HG03354 (cell line): Measurements from ENCODE around the gene COMTD1.

ENCODE experiments used
- ATAC-seq: cut with Tn5 transposase; IDR thresholded peaks from one replicate; pipeline ENCODE4 v1.9.1; 2021; ENCODE audit warnings: mild to moderate bottlenecking; ENCODE audit not compliant: unreplicated experiment, poor library complexity, severe bottlenecking

Gene COMTD1

GRCh38 chr10:75235375-75236177 lies at the start of gene COMTD1:
TSS of gene COMTD1 (minus strand) at chr10:75235957. CDS start at chr10:75235928, 29 bp downstream.
- peak; percentile 78 for ATAC-seq

- no peak for ATAC-seq
These were observed 48.1 kb upstream of the COMTD1 start for GRCh38 chr10:75283671-75284470.

- ATAC-seq = no peak
These were observed 47.4 kb upstream of the COMTD1 start for GRCh38 chr10:75283078-75283670.

GRCh38 chr10:75281974-75282373 lies 46.2 kb upstream of the COMTD1 start:
- no peak for ATAC-seq

GRCh38 chr10:75280236-75280635 lies 44.5 kb upstream of the COMTD1 start:
- ATAC-seq = no peak

- no peak for ATAC-seq
These were observed 40.5 kb upstream of the COMTD1 start for GRCh38 chr10:75276069-75276872.

GRCh38 chr10:75272896-75273295 lies 37.1 kb upstream of the COMTD1 start:
- no peak for ATAC-seq

- no peak for ATAC-seq
These were observed 36.3 kb upstream of the COMTD1 start for GRCh38 chr10:75272094-75272493.

GRCh38 chr10:75269605-75270004 lies 33.8 kb upstream of the COMTD1 start:
- no peak for ATAC-seq

- ATAC-seq = no peak
These were observed 31.2 kb upstream of the COMTD1 start for GRCh38 chr10:75266945-75267344.

- no peak for ATAC-seq
These were observed 30.1 kb upstream of the COMTD1 start for GRCh38 chr10:75265856-75266255.

GRCh38 chr10:75263806-75264205 lies 28.0 kb upstream of the COMTD1 start:
- ATAC-seq = no peak

GRCh38 chr10:75261813-75262705 lies 26.3 kb upstream of the COMTD1 start:
- ATAC-seq = no peak

GRCh38 chr10:75260990-75261389 lies 25.2 kb upstream of the COMTD1 start:
- ATAC-seq = no peak

- ATAC-seq = no peak
These were observed 19.0 kb upstream of the COMTD1 start for GRCh38 chr10:75254739-75255138.

- ATAC-seq = no peak
These were observed 17.8 kb upstream of the COMTD1 start for GRCh38 chr10:75253281-75254220.

- no peak for ATAC-seq
These were observed 15.2 kb upstream of the COMTD1 start for GRCh38 chr10:75250934-75251333.

GRCh38 chr10:75247797-75248196 lies 12.0 kb upstream of the COMTD1 start:
- no peak for ATAC-seq
